ENCODE results near the gene RERE.

RERE gene

GRCh38 chr1:8318436-8318835 is 499.0 kb downstream of the RERE start:
- peak in 1 of 10 donors; percentile 65 for DNase-seq
- intact Hi-C loops (cut with DNase I), result no loop called here

- peak; percentile 70 to 98 (median 88) for DNase-seq
- intact Hi-C loops (cut with DNase I), result no loop called here
Measured at GRCh38 chr1:8317647-8318381, 499.6 kb downstream of the RERE start, which contains the start of gene SLC45A1. Gene SLC45A1 (plus strand): TSS chr1:8318114. CDS start chr1:8324330, 6,216 bp downstream.

GRCh38 chr1:8315573-8316475 is 501.6 kb downstream of the RERE start:
- DNase-seq, result peak in 1 of 10 donors; percentile 73
- intact Hi-C loops (cut with DNase I), result loop anchor here (2.0 kb wide), 1 partner anchor 285 kb away; no protein-coding TSS in a partner anchor

- intact Hi-C loops (cut with DNase I), result loop anchor here (2.0 kb wide), 1 partner anchor 284 kb away; no protein-coding TSS in a partner anchor
- DNase-seq, result peak; percentile 57 to 96 (median 79)
Measured at GRCh38 chr1:8314346-8315280, 502.8 kb downstream of the RERE start.

- intact Hi-C loops (cut with DNase I), result no loop called here
Measured at GRCh38 chr1:8313231-8313630, 504.2 kb downstream of the RERE start.

GRCh38 chr1:8312235-8313218 is 504.9 kb downstream of the RERE start:
- peak in 1 of 10 donors; percentile 68 for DNase-seq
- intact Hi-C loops (cut with DNase I), result no loop called here

More at GRCh38 chr1:8313231-8313630, 504.2 kb downstream of the RERE start:
- DNase-seq, result no peak

GRCh38 chr1:8311068-8311718 is 506.2 kb downstream of the RERE start:
- DNase-seq, result peak in 1 of 10 donors; percentile 7
- intact Hi-C loops (cut with DNase I), result no loop called here

- DNase-seq, result no peak
- intact Hi-C loops (cut with DNase I), result no loop called here
Measured at GRCh38 chr1:8307628-8308027, 509.8 kb downstream of the RERE start.

- DNase-seq, result no peak
- intact Hi-C loops (cut with DNase I), result no loop called here
Measured at GRCh38 chr1:8303876-8304275, 513.6 kb downstream of the RERE start.

- no peak for DNase-seq
- intact Hi-C loops (cut with DNase I), result no loop called here
Measured at GRCh38 chr1:8303141-8303540, 514.3 kb downstream of the RERE start.

All from posterior cingulate gyrus (tissue), 11 donors.